DND-41 (cell line): ENCODE results near the gene GABARAP.

Experiments used
- ATAC-seq: fragments of 200-7000 bp; cut with Tn5 transposase; 3 replicates; pipeline ENCODE4 v1.9.1; 2021; ENCODE audit warnings: low read depth; ENCODE audit not compliant: insufficient read depth
- DNase-seq: peaks from one replicate; pipeline ENCODE4 v3.0.0-alpha.2; 2020
- H2AFZ ChIP-seq: 2 replicates; pipeline ENCODE4 v1.6.0; 2012; ENCODE audit warnings: low read depth, low read length
- H3K27ac ChIP-seq: 2 replicates; pipeline ENCODE4 v1.5.1; 2012; ENCODE audit warnings: low read length, inconsistent platforms
- H3K27me3 ChIP-seq: fragments of 200-600 bp; sonication (generic); 2 replicates; pipeline ENCODE4 v1.6.0; 2012; ENCODE audit warnings: low read length, mild to moderate bottlenecking, inconsistent platforms; ENCODE audit not compliant: insufficient read depth, poor library complexity
- H3K36me3 ChIP-seq: 2 replicates; pipeline ENCODE4 v1.5.1; 2012; ENCODE audit warnings: low read length, inconsistent platforms; ENCODE audit not compliant: insufficient read depth
- H3K4me1 ChIP-seq: 2 replicates; pipeline ENCODE4 v1.5.1; 2012; ENCODE audit warnings: mild to moderate bottlenecking, low read length; ENCODE audit not compliant: insufficient read depth
- H3K4me2 ChIP-seq: 2 replicates; pipeline ENCODE4 v1.6.0; 2012; ENCODE audit warnings: mild to moderate bottlenecking, moderate library complexity, low read length, inconsistent platforms; ENCODE audit not compliant: insufficient read depth
- H3K4me3 ChIP-seq, 2 experiments: fragments of 200-600 bp in 1 of 2; shearing (Covaris generic) in 1 of 2; 2 replicates each; pipeline ENCODE4 v1.5.1; 2012 to 2016; ENCODE audit warnings: inconsistent platforms in 2 of 2, low read length in 2 of 2, mild to moderate bottlenecking in 2 of 2, low read depth in 1 of 2, moderate library complexity in 1 of 2
- H3K79me2 ChIP-seq: 2 replicates; pipeline ENCODE4 v1.6.0; 2012; ENCODE audit warnings: low read length, inconsistent platforms; ENCODE audit not compliant: insufficient read depth
- H3K9ac ChIP-seq: 2 replicates; pipeline ENCODE4 v1.6.0; 2012; ENCODE audit warnings: low read depth, mild to moderate bottlenecking, inconsistent platforms, low read length, moderate library complexity
- H3K9me3 ChIP-seq: 2 replicates; pipeline ENCODE4 v1.5.1; 2012; ENCODE audit warnings: low read length, moderate library complexity, mild to moderate bottlenecking, inconsistent platforms; ENCODE audit not compliant: insufficient read depth, severe bottlenecking
- H4K20me1 ChIP-seq: 2 replicates; pipeline ENCODE4 v1.6.0; 2012; ENCODE audit warnings: low read length; ENCODE audit not compliant: insufficient read depth
- EZH2 ChIP-seq: IDR thresholded peaks from 3 replicates; pipeline ENCODE4 v1.6.1; 2012; ENCODE audit warnings: borderline replicate concordance, low read depth, mild to moderate bottlenecking, moderate library complexity, low read length, inconsistent platforms; ENCODE audit not compliant: severe bottlenecking
- TF ChIP-seq, protein P1 (sequence below): IDR thresholded peaks from 2 replicates; pipeline ENCODE4 v1.5.1; 2012; ENCODE audit warnings: borderline replicate concordance, low read length, moderate library complexity, mild to moderate bottlenecking; ENCODE audit not compliant: poor library complexity, severe bottlenecking; ENCODE audit errors: extremely low read depth

Gene GABARAP

GRCh38 chr17:7226721-7227710 lies 15.2 kb downstream of the GABARAP start:
- DNase-seq, result no peak
- Histone ChIP-seq H3K27me3 (no peaks in the 10 kb centered on the region), H3K9ac (no peak overlapping the region), H3K27ac (no peak overlapping the region), H3K4me2 (no peak overlapping the region), H3K9me3 (no peaks in the 10 kb centered on the region), H3K4me3 (no peak overlapping the region), H2AFZ (no peak overlapping the region), H3K36me3 (peaks cover 91% of the 10 kb centered on the region), H4K20me1 (peaks cover 44% of the 10 kb centered on the region), H3K4me1 (peaks cover 18% of the 10 kb centered on the region), H3K79me2 (peaks cover 33% of the 10 kb centered on the region)
- no peak for ATAC-seq
- TF ChIP-seq, protein P1, sequence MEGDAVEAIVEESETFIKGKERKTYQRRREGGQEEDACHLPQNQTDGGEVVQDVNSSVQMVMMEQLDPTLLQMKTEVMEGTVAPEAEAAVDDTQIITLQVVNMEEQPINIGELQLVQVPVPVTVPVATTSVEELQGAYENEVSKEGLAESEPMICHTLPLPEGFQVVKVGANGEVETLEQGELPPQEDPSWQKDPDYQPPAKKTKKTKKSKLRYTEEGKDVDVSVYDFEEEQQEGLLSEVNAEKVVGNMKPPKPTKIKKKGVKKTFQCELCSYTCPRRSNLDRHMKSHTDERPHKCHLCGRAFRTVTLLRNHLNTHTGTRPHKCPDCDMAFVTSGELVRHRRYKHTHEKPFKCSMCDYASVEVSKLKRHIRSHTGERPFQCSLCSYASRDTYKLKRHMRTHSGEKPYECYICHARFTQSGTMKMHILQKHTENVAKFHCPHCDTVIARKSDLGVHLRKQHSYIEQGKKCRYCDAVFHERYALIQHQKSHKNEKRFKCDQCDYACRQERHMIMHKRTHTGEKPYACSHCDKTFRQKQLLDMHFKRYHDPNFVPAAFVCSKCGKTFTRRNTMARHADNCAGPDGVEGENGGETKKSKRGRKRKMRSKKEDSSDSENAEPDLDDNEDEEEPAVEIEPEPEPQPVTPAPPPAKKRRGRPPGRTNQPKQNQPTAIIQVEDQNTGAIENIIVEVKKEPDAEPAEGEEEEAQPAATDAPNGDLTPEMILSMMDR, result no peak
- no peak for TF ChIP-seq EZH2

- no peak overlapping the region for H2AFZ ChIP-seq
- no peak for ATAC-seq
- H3K9ac ChIP-seq, result no peak overlapping the region
- no peak for TF ChIP-seq EZH2
- TF ChIP-seq, protein P1, result no peak
- no peaks in the 10 kb centered on the region for H3K27me3 ChIP-seq
- peaks cover 22% of the 10 kb centered on the region for H3K4me1 ChIP-seq
- H3K27ac ChIP-seq, result no peak overlapping the region
- no peak for DNase-seq
- H3K4me3 ChIP-seq, result no peak overlapping the region
- peaks cover 50% of the 10 kb centered on the region for H4K20me1 ChIP-seq
- peaks cover 98% of the 10 kb centered on the region for H3K36me3 ChIP-seq
- no peak overlapping the region for H3K4me2 ChIP-seq
- peaks cover 33% of the 10 kb centered on the region for H3K79me2 ChIP-seq
- no peaks in the 10 kb centered on the region for H3K9me3 ChIP-seq
Observed at GRCh38 chr17:7225711-7226331, 16.4 kb downstream of the GABARAP start.

DNA sequence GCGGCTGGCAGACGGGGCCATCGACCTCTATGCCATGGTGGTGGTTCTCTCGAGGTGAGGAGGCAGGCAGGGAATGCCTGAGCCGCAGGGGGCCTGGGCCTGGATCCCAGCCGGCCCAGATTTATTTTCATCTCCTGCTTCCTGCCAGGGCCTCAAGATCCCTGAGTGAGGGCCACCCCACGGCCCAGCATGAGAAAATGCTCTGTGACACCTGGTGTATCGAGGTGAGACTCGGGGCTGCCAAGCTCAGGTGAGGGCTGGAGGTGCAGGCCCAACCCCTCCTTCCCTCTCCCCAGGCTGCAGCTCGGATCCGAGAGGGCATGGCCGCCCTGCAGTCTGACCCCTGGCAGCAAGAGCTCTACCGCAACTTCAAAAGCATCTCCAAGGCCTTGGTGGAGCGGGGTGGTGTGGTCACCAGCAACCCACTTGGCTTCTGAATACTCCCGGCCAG lies 17.6 kb downstream of the GABARAP start:
- Histone ChIP-seq H4K20me1 (peaks cover 41% of the 10 kb centered on the region), H3K4me3 (no peak overlapping the region), H3K27me3 (no peaks in the 10 kb centered on the region), H3K9me3 (no peaks in the 10 kb centered on the region), H3K4me2 (no peak overlapping the region), H3K36me3 (peaks cover 89% of the 10 kb centered on the region), H3K4me1 (peaks cover 25% of the 10 kb centered on the region), H3K79me2 (peaks cover 33% of the 10 kb centered on the region), H3K27ac (no peak overlapping the region), H3K9ac (no peak overlapping the region), H2AFZ (no peak overlapping the region)
- DNase-seq (no peak), ATAC-seq (no peak)
- no peak for TF ChIP-seq EZH2
- TF ChIP-seq, protein P1, result no peak
